Mesenchymal stem cell (in vitro differentiated cells and primary cell): ENCODE data around the gene DGKG.

Source experiments
- DNase-seq: peaks from one replicate; pipeline ENCODE4 v3.0.0-alpha.2; 2013
- H2AFZ ChIP-seq: one replicate; pipeline ENCODE4 v1.6.1; 2013; ENCODE audit warnings: low read depth, mild to moderate bottlenecking, control low read depth, inconsistent platforms, low read length, moderate library complexity
- H2AK5ac ChIP-seq: 2 replicates; pipeline ENCODE4 v1.6.1; 2013; ENCODE audit warnings: low read length, moderate library complexity, mild to moderate bottlenecking, inconsistent platforms; ENCODE audit not compliant: severe bottlenecking
- H2BK120ac ChIP-seq: one replicate; pipeline ENCODE4 v1.6.1; 2013; ENCODE audit warnings: low read depth, mild to moderate bottlenecking, inconsistent platforms, low read length, moderate library complexity
- H2BK12ac ChIP-seq, 2 experiments: one replicate each; pipeline ENCODE4 v1.6.1; 2013; ENCODE audit warnings: inconsistent platforms in 2 of 2, low read length in 2 of 2, mild to moderate bottlenecking in 2 of 2, moderate library complexity in 2 of 2, control low read depth in 1 of 2
- H2BK15ac ChIP-seq: one replicate; pipeline ENCODE4 v1.6.1; 2013; ENCODE audit warnings: mild to moderate bottlenecking, low read depth, inconsistent platforms; ENCODE audit not compliant: poor library complexity, severe bottlenecking
- H2BK5ac ChIP-seq: 2 replicates; pipeline ENCODE4 v1.6.1; 2013; ENCODE audit warnings: low read depth, mild to moderate bottlenecking, low read length, control low read depth, inconsistent platforms; ENCODE audit not compliant: poor library complexity, severe bottlenecking
- H3K14ac ChIP-seq, 2 experiments: one replicate each; pipeline ENCODE4 v1.6.1; 2013; ENCODE audit warnings: inconsistent platforms in 2 of 2, low read length in 2 of 2, control low read depth in 1 of 2, mild to moderate bottlenecking in 1 of 2, moderate library complexity in 1 of 2
- H3K18ac ChIP-seq, 2 experiments: one replicate each; pipeline ENCODE4 v1.6.1; 2013; ENCODE audit warnings: inconsistent platforms in 2 of 2, low read length in 2 of 2, control low read depth in 1 of 2, low read depth in 1 of 2, mild to moderate bottlenecking in 1 of 2
- H3K23ac ChIP-seq, 2 experiments: one replicate each; pipeline ENCODE4 v1.6.1; 2013; ENCODE audit warnings: inconsistent platforms in 2 of 2, low read length in 2 of 2, mild to moderate bottlenecking in 2 of 2, moderate library complexity in 2 of 2, control low read depth in 1 of 2
- H3K27ac ChIP-seq: 2 replicates; pipeline ENCODE4 v1.5.1; 2013; ENCODE audit warnings: mild to moderate bottlenecking, moderate library complexity, low read length, control low read depth, inconsistent platforms; ENCODE audit not compliant: poor library complexity, severe bottlenecking
- H3K27me3 ChIP-seq, 2 experiments: 2 replicates each; pipeline versions ENCODE4 v1.6.1 to v1.7.0; 2013; ENCODE audit warnings: low read length in 2 of 2, mild to moderate bottlenecking in 2 of 2, moderate library complexity in 2 of 2, control low read depth in 1 of 2, inconsistent platforms in 1 of 2; ENCODE audit not compliant: control insufficient read depth in 1 of 2, insufficient read depth in 1 of 2
- H3K36me3 ChIP-seq, 2 experiments: 2 replicates each; pipeline versions ENCODE4 v1.6.1 to v1.7.0; 2013; ENCODE audit warnings: low read length in 2 of 2, control low read depth in 1 of 2, inconsistent platforms in 1 of 2, low read depth in 1 of 2, mild to moderate bottlenecking in 1 of 2; ENCODE audit not compliant: insufficient read depth in 2 of 2, control insufficient read depth in 1 of 2
- H3K4ac ChIP-seq, 2 experiments: one replicate each; pipeline ENCODE4 v1.6.1; 2013; ENCODE audit warnings: inconsistent platforms in 2 of 2, low read length in 2 of 2, mild to moderate bottlenecking in 2 of 2, moderate library complexity in 2 of 2, control low read depth in 1 of 2, low read depth in 1 of 2
- H3K4me1 ChIP-seq: 2 replicates; pipeline ENCODE4 v1.6.1; 2013; ENCODE audit warnings: low read depth, low read length, control low read depth; ENCODE audit not compliant: control insufficient read depth, insufficient read depth
- H3K4me2 ChIP-seq: 2 replicates; pipeline ENCODE4 v1.6.1; 2013; ENCODE audit warnings: low read length, mild to moderate bottlenecking, inconsistent platforms; ENCODE audit not compliant: poor library complexity, severe bottlenecking
- H3K4me3 ChIP-seq, 2 experiments: 2 replicates each; pipeline versions ENCODE4 v1.5.1 to v1.7.0; 2013; ENCODE audit warnings: low read length in 2 of 2, mild to moderate bottlenecking in 2 of 2, control low read depth in 1 of 2, low read depth in 1 of 2; ENCODE audit not compliant: insufficient read depth in 1 of 2
- H3K79me1 ChIP-seq: replicated peaks from 2 replicates; pipeline ENCODE4 v1.6.1; 2013; ENCODE audit warnings: mild to moderate bottlenecking, control low read depth, low read length, inconsistent platforms; ENCODE audit not compliant: poor library complexity, severe bottlenecking
- H3K9ac ChIP-seq: 2 replicates; pipeline ENCODE4 v1.7.0; 2013; ENCODE audit warnings: mild to moderate bottlenecking, low read length, moderate library complexity
- H3K9me3 ChIP-seq: 2 replicates; pipeline ENCODE4 v1.7.0; 2013; ENCODE audit warnings: mild to moderate bottlenecking, low read length; ENCODE audit not compliant: control insufficient read depth
- H4K8ac ChIP-seq: one replicate; pipeline ENCODE4 v1.6.1; 2013; ENCODE audit warnings: inconsistent platforms, mild to moderate bottlenecking, low read length, moderate library complexity
- H4K91ac ChIP-seq: one replicate; pipeline ENCODE4 v1.6.1; 2013; ENCODE audit warnings: mild to moderate bottlenecking, low read length, inconsistent platforms
- WGBS: methylation state at CpG from one replicate; pipeline ENCODE4 v1.1.7; 2013; ENCODE audit warnings: mixed read lengths; 5-methylcytosine and 5-hydroxymethylcytosine counted together

The DGKG gene

GRCh38 chr3:186166491-186167288, 195.3 kb downstream of the DGKG start:
- Histone ChIP-seq H4K91ac (no peak overlapping the region), H2AFZ (no peak overlapping the region), H3K23ac (no peak overlapping the region), H3K18ac (no peak overlapping the region), H3K36me3 (no peaks in the 10 kb centered on the region), H3K9ac (no peak overlapping the region), H4K8ac (no peak overlapping the region), H3K14ac (no peak overlapping the region), H3K79me1 (no peaks in the 10 kb centered on the region), H3K27ac (no peak overlapping the region), H2BK120ac (no peak overlapping the region), H3K4me3 (no peak overlapping the region), H3K9me3 (no peaks in the 10 kb centered on the region), H3K27me3 (peaks cover 5 to 43% of the 10 kb centered on the region in 2 experiments), H3K4me1 (no peaks in the 10 kb centered on the region), H2BK12ac (peak overlapping the region in 1 of 2 experiments; percentile 63), H3K4me2 (no peak overlapping the region), H2AK5ac (no peak overlapping the region), H2BK15ac (no peak overlapping the region), H2BK5ac (no peak overlapping the region), H3K4ac (peak overlapping the region in 1 of 2 experiments; percentile 67)
- DNase-seq: no peak
- 34% methylated on average over 2 of the region's 3 CpGs for WGBS

DNA sequence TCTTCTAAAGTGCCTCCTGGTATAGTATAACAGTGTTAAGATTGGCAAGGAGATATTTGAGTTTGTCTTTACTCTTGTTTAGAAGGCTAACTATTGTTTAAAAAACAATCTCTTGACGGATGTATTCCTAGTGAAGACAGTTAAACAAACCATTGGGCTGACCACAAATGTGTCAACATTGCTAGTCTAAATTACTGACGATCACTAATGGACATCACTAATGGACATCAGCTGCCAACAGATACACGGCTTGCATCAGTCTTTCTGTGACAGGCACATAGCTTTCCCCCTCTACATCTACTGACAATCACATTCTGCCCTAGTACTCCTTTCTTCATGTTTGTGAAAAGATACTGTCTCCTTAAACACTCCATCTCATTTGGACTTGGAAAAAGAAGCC, 196.0 kb downstream of the DGKG start:
- Histone ChIP-seq H3K79me1 (no peaks in the 10 kb centered on the region), H2AFZ (no peak overlapping the region), H3K27me3 (peaks cover 5 to 48% of the 10 kb centered on the region in 2 experiments), H3K4me2 (no peak overlapping the region), H2BK120ac (no peak overlapping the region), H3K9ac (no peak overlapping the region), H4K8ac (no peak overlapping the region), H4K91ac (no peak overlapping the region), H3K9me3 (no peaks in the 10 kb centered on the region), H2BK15ac (no peak overlapping the region), H3K4me1 (no peaks in the 10 kb centered on the region), H3K14ac (no peak overlapping the region), H3K4ac (no peak overlapping the region), H3K18ac (no peak overlapping the region), H2BK12ac (no peak overlapping the region), H3K27ac (no peak overlapping the region), H2AK5ac (no peak overlapping the region), H3K23ac (no peak overlapping the region), H3K4me3 (no peak overlapping the region), H2BK5ac (no peak overlapping the region), H3K36me3 (no peaks in the 10 kb centered on the region)
- DNase-seq: peak; percentile 83
- 3% methylated on average over 3 of the region's 3 CpGs for WGBS

DNA sequence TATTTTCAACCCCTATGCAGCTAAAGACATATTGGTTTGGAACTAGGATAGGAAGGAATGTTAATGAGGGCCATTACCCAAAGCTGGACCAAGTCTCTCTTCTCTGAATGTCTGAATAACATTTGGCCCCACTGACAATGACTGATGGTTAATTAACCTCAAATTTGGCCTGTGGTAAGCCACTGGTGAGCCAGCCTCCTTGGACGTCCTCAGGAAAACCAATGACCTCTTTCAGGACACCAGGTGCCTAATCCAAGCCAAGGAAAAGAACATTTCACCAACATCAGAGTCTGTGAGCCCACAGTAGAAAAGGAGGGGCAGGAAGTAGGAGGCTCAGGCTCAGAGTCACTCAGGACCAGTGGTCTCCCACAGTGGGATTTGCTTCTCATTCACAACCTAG, 196.7 kb downstream of the DGKG start:
- Histone ChIP-seq H3K23ac (peak overlapping the region in 1 of 2 experiments; percentile 53), H3K27ac (no peak overlapping the region), H3K4me1 (no peaks in the 10 kb centered on the region), H3K79me1 (no peaks in the 10 kb centered on the region), H4K8ac (no peak overlapping the region), H3K14ac (no peak overlapping the region), H3K9me3 (no peaks in the 10 kb centered on the region), H3K27me3 (peaks cover 5 to 44% of the 10 kb centered on the region in 2 experiments), H3K4ac (peak overlapping the region in 1 of 2 experiments; percentile 57), H4K91ac (no peak overlapping the region), H2BK12ac (peak overlapping the region in 1 of 2 experiments; percentile 40), H2BK5ac (no peak overlapping the region), H2BK15ac (no peak overlapping the region), H2AFZ (no peak overlapping the region), H3K4me3 (no peak overlapping the region), H2AK5ac (no peak overlapping the region), H3K9ac (no peak overlapping the region), H3K4me2 (no peak overlapping the region), H2BK120ac (no peak overlapping the region), H3K18ac (peak overlapping the region; percentile 8 to 42), H3K36me3 (no peaks in the 10 kb centered on the region)
- peak; percentile 56 for DNase-seq
- 33% methylated on average over 1 of the region's 1 CpG for WGBS

DNA sequence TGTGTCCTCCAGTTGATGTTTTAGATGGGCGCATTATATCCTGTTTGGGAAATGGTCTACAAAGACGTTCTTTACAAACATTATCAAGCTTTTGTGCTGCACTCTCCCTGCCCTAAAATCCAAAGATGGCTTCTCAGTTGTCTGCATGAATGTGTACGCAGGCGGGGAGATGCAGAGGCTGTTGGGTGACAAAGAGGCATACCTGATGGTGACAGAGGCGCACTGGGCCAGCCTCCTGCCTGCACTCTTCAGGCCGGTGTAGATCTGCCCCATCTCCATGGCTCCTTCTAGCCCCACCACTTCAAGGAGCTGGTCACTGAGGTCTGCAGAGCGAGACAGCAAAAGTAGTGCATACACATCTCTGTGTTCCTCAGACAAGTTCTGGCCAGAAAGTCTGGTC, 197.3 kb downstream of the DGKG start:
- WGBS: 99% methylated on average over 6 of the region's 7 CpGs
- H4K91ac ChIP-seq: peak overlapping the region; percentile 19

More for the DNA sequence above, 197.3 kb downstream of the DGKG start:
- no peak overlapping the region for H2BK15ac ChIP-seq
- no peak overlapping the region for H3K23ac ChIP-seq
- no peak overlapping the region for H3K4me3 ChIP-seq
- no peak overlapping the region for H2AK5ac ChIP-seq
- no peaks in the 10 kb centered on the region for H3K79me1 ChIP-seq
- no peak for DNase-seq
- H4K8ac ChIP-seq: no peak overlapping the region
- no peaks in the 10 kb centered on the region for H3K4me1 ChIP-seq
- H3K9ac ChIP-seq: no peak overlapping the region
- no peaks in the 10 kb centered on the region for H3K9me3 ChIP-seq
- no peak overlapping the region for H2BK120ac ChIP-seq
- no peak overlapping the region for H3K4me2 ChIP-seq
- no peak overlapping the region for H2BK5ac ChIP-seq
- H3K14ac ChIP-seq: peak overlapping the region in 1 of 2 experiments; percentile 95
- no peak overlapping the region for H2AFZ ChIP-seq
- no peak overlapping the region for H3K27ac ChIP-seq
- H3K36me3 ChIP-seq: no peaks in the 10 kb centered on the region
- H2BK12ac ChIP-seq: peak overlapping the region in 1 of 2 experiments; percentile 88
- H3K18ac ChIP-seq: peak overlapping the region in 1 of 2 experiments; percentile 86
- H3K27me3 ChIP-seq: peaks cover 5 to 41% of the 10 kb centered on the region in 2 experiments
- no peak overlapping the region for H3K4ac ChIP-seq
